ENCODE data around the gene MPZL3.

Gene MPZL3

DNA sequence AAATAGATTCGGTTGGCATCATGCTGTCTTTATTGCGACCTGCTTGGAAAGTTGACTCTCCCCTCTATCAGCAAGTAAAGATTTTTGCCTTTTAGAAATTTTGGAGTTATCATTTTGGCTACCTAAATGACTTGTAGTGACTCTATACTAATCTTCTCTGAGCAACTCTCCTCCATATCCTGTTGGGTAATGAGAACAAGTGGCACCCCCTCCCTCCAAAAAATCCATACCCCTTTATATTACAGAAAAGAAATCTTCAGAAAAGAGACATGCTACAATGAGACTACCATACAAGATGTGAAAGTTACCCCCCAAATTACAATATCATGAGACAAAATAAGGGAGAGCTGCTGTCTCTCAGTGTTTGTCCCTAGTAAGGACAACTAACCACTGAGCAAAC lies 28.6 kb downstream of the MPZL3 start:
- no peak overlapping the region for H3K4me3 ChIP-seq (ENCODE audit: low read depth, low read length)
- TF ChIP-seq CTCF (IDR thresholded peaks at IDR 0.05; ENCODE audit: insufficient read depth, low read depth, low read length, missing control alignments): no peak
- no peak for DNase-seq (ENCODE audit: low read depth)

DNA sequence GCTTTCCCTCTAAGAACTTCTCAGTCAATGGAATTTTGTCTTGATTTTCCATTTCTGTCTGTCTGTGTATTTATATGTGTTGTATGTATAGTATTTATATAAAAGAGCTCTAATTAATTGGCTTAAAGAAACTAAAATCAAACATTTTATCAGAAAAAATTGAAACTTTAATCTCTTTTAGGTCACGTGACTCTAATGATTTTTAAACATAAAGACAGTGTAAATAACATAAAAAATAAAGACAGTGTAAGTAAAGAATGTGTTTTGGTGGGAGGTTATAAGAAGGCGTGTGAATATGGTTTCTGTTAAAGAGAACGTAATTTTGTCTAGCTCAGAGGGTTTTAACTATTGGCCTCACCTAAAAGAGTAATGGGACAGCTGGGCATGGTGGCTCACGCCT lies 29.7 kb downstream of the MPZL3 start:
- H3K4me3 ChIP-seq (ENCODE audit: low read depth, low read length): no peak overlapping the region
- TF ChIP-seq CTCF (IDR thresholded peaks at IDR 0.05; ENCODE audit: insufficient read depth, low read depth, low read length, missing control alignments): no peak
- no peak for DNase-seq (ENCODE audit: low read depth)

GRCh38 chr11:118221419-118221818 lies 30.7 kb downstream of the MPZL3 start:
- no peak for TF ChIP-seq CTCF (IDR thresholded peaks at IDR 0.05; ENCODE audit: insufficient read depth, low read depth, low read length, missing control alignments)
- no peak overlapping the region for H3K4me3 ChIP-seq (ENCODE audit: low read depth, low read length)
- no peak for DNase-seq (ENCODE audit: low read depth)

DNA sequence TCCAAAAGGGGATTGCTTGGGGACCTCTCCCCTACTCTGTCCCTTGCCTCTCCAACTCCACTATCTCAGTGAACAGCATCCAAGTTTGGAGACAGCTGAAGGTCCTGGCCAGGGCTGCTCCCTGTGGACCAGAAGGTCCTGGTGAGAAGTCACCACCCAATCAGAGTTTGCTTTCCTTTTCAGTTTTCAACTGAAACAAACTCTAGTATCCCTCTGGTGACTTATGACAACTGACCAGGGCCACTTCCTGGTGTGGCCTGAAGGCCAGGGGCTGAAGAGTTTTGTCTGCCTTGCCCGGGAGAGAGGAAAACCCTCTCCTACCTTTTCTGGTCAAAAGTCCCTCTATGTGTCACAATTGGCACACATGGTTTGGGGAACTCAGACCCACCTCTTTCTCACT lies 32.4 kb downstream of the MPZL3 start:
- no peak for DNase-seq (ENCODE audit: low read depth)
- no peak for TF ChIP-seq CTCF (IDR thresholded peaks at IDR 0.05; ENCODE audit: insufficient read depth, low read depth, low read length, missing control alignments)
- H3K4me3 ChIP-seq (ENCODE audit: low read depth, low read length): no peak overlapping the region

GRCh38 chr11:118219244-118219643 lies 32.9 kb downstream of the MPZL3 start:
- TF ChIP-seq CTCF (IDR thresholded peaks at IDR 0.05; ENCODE audit: insufficient read depth, low read depth, low read length, missing control alignments): no peak
- no peak for DNase-seq (ENCODE audit: low read depth)

GRCh38 chr11:118217575-118217974 lies 34.6 kb downstream of the MPZL3 start:
- DNase-seq (ENCODE audit: low read depth): peak; percentile 52
- H3K4me3 ChIP-seq (ENCODE audit: low read depth, low read length): no peak overlapping the region
- TF ChIP-seq CTCF (IDR thresholded peaks at IDR 0.05; ENCODE audit: insufficient read depth, low read depth, low read length, missing control alignments): no peak

More at GRCh38 chr11:118219244-118219643, 32.9 kb downstream of the MPZL3 start:
- no peak overlapping the region for H3K4me3 ChIP-seq (ENCODE audit: low read depth, low read length)

DNA sequence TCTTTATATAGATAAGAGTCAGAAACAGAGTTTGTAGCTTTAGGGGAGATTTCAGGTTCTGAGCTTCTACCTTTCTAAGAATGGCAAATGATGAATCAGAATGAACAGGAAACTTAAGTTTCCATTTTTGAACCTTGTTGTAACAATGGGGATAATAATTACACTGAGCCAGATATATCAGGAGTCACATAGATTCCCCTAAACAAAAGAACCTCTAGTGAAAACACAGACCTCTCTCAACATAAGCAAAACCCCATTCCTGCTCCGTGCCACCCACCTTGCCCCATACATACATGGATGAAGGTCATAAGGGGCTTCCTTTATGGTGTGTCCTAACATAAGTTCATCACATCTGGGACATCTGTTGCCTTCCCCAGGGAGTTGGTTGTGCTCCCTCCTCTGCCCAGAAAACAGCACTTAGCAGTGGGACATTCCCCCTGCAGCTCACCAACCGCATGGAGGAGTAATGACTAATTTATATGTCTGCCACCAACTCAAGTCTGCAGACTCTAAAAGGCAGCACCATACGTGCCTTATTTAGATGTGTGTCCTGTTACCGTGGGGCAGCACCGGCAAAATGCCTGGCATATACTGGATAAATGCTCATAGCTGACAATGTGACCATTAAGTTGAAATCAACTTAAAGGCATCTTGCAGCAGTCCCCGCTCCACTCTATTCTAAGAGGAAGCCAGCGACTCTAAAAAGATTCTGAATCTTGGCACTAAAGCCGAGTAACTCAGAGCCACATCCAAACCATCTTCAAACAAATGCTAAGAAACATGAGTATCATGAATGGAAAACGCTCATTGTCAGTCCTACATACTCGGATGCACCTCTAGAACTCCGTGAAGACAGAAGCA lies 35.3 kb downstream of the MPZL3 start:
- peak; percentile 82 for DNase-seq (ENCODE audit: low read depth)

More for the DNA sequence above, 35.3 kb downstream of the MPZL3 start:
- peak overlapping the region; percentile 45 for H3K4me3 ChIP-seq (ENCODE audit: low read depth, low read length)
- no peak for TF ChIP-seq CTCF (IDR thresholded peaks at IDR 0.05; ENCODE audit: insufficient read depth, low read depth, low read length, missing control alignments)
